IPS DF 4.7 (cell line): ENCODE data around the gene LRBA.
A peak's percentile ranks its signal among the peaks of the same experiment; 100 is the strongest.

Experiments
- DNase-seq: peaks from one replicate; pipeline ENCODE4 v3.0.0-alpha.2; 2013; ENCODE audit warnings: low spot score; ENCODE audit errors: extremely low read depth

LRBA gene

DNA sequence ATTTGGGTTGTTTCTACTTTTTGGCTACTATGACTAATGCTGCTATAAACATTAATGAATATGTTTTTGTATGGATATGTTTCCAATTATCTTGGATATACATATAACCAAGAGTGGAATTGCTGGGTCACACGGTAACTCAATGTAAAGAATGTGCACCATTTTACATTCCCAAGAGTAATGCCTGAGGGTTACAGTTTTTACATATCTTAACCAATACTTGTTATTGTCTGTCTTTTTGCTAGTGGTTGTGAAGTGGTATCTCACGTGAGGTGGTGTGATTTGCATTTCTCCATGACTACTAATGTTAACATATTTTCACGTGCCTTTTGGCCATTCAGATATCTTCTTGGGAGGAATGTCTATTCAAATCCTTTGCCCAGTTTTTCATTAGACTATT is 633.5 kb downstream of the LRBA start:
- DNase-seq = no peak

DNA sequence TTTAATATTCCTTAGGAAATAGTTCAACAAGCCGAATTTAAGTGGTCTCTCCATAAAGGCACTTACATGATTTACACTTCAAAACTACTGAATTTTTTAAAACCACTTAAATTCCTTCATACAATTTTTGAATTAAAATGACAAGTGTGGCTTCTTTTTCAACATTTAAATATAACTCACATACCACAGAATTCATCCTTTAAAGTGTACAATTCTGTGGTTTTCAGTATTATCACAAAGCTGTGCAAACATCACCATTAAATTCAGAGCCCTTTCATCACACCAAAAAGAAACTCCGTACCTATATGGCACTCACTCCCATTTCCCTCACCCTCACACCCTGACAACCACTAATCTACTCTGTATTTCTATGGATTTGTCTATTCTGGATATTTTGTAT is 634.0 kb downstream of the LRBA start:
- DNase-seq = no peak

DNA sequence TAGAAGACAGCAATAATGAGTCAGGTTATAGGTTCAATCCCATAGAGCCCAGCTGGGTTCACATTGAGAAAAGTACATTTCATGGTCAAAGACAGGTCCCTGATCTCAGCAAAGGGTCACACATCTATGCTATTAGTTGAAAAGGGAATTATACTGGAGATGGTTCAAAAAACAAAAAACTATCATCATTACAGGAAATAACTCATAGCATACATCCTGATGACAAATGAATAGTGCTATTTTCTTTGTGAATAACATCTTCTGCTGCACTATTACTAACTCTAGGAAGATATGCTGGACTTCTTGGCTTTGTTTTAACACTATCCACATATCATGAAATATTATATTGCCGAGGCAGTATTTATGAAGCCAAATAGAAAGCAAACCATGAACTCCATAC is 635.6 kb downstream of the LRBA start:
- no peak for DNase-seq

DNA sequence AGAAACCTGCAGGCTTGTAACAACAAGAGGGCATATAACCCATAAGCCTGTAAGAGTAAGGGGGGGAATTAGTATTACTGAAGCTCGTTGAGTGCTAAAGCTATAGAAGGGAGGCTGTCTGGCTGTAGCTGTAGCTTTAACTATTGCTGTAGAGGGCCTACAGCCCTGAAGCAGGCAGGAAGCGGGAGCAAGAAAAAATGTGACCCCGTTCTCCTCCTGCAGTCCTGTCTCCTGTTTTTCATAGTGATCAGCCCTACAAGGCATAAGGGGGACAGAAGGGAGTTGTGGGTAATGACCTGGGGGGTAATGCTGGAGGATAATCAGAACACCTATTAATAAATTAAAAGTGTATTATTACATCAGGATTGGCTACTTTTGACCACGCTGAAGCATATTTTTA is 640.1 kb downstream of the LRBA start:
- no peak for DNase-seq

DNA sequence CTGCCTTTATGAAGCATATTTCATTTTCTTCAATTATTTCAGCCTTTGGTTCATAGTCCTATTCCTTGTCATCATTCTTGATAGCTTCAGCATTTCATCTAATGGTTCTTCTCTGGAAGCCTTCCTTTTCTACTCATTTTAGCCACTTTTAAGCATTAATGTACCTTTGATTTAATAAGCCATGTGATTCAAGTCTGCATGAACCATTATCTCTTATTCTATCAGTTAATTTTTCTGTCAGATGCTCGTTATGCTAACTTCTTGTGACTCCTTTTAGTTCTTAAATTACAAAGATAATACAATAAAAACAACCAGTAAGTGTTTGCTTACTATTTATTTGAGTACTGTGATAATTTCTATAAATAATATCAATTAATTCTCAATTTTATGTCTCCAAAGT is 643.2 kb downstream of the LRBA start:
- no peak for DNase-seq

DNA sequence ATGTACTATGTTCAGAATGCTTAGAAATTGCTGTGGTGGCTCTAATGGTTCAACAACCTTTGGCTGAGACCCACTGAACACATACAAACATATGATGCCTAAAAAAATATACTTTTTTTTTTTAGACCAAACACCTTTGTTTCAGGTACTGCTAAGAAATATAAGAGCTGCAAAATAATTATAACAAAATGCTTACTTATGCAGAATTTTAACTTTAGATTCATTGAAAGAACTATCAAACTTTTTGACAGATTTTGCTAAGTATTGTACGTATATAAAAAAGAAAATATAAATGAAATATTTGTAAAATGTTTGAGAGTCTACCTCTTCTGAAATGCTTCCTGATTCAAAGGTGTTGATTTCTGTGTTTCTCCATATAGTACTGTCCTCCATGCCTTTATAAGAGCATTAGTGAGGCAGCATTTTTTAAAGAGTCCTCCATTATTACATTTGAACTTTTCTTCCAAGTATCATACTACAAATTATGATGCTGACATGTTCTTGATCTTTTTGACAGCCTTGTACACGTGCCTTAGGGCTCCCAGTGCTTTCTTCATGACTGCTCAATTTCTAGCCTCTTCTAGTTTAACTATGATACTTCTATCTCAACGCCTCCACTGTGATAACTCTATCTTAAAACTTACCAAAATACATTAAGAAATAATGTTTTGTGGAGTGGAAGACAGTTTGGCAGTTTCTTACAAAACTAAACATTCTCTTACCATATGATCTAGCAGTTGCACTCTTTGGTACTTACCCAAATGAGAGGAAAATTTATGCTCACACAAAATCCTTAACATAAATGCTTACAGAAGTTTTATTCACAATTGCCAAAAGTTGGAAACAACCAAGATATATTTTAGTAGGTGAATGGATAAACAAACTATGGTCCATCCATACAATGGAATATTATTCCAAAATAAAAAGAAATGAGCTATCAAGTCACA is 645.4 kb downstream of the LRBA start:
- no peak for DNase-seq

DNA sequence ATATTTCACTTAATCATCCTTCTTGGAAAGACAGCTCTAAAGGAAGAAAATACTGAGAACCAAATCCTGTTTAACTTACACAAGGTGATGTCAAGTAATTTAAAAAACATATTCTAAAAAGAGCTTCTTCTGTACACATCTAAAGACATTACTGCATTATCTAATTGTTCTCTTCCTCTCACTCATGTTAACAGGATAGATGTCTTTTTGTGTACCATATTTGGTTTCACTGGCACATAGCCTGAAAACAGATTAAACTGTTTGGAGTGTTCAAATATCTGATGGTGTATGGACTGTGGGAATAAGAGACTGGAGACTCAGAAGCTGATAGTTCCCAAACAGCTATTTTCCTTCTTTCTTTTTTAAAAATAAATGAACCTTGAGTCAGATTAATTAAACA is 646.4 kb downstream of the LRBA start:
- no peak for DNase-seq

DNA sequence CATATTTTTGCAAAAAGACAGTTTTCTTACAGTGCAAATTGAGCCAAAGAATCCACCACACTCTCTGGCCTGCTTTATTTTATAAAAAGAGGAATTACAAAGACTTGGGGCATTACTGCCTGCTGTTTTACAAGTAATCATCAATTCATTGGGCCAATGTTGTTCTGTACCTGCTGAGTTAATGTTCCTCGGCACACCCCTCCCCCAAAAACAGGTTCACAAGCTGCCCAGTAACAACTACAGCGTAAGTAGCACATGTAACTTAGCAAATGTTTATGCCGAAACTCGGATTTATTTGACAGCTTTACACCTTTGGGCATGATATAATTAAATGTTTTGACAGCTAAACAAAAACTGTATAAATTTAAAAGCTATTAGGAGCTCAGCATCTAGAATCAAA is 647.8 kb downstream of the LRBA start:
- peak; percentile 51 for DNase-seq

DNA sequence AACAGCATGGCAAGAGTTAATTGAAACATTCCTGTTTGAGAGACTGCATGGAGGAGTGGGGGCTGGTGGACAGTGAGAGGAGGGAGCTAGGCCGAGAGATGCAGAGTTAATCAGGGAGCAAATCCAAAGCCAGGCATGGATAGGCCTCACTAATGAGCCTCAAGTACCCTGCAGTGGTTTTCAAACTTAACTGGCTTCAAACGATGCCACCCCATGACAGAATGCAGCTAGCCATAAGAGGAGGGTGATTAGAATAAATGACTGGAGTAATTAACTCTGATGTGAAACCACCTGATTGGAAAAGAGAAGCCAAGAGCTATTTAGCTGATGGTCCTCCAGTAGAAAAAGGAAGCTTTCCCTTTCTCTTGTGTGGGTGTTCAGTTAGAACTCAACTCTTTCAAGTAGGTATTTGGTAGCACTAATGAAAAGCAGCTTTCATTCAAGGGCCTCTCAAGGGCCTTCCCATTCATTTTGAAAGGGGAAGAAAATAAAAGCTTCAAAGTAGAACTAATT is 648.5 kb downstream of the LRBA start:
- no peak for DNase-seq

DNA sequence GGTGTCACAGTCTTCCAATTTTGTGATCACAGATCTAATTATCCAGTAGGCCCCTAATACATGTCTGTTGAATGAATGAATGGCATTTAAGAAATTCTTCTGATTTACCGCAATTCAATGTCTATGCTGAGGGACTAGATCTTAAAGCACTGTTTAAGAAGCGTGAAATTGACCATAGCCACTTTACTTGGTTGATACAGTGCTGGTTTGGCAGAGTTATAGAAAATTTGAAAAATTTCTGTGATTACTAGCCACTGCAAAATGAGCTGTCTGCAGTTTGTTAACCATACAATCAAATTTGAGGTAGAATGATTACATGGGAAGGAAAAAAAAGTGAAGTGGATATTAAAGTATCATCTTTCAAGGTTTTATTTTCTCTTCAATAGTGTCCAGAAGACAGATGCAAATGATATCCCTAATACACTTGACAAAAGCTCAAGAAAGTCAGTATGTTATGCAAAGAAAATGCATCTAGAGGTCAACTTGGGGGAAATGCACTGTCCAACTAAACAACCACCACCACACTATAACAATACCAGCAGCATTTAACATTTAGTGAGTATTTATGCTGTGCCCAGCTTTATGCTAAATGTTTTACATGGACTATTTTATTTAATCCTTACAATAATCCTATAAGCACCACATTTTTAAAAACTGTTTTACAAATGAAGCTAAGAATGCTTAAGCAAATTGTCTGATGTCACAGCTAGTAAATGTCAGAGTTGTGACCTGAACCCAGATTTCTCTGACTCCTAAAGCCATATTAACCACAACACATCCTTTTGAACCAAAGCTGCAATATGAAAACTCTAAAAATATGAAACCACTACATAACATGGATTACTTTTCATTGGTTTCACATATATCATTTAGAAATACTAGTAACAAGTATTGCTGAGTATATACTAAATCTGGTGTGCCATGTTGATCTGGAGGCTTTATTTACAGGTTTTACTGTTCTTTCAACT is 651.1 kb downstream of the LRBA start:
- no peak for DNase-seq

DNA sequence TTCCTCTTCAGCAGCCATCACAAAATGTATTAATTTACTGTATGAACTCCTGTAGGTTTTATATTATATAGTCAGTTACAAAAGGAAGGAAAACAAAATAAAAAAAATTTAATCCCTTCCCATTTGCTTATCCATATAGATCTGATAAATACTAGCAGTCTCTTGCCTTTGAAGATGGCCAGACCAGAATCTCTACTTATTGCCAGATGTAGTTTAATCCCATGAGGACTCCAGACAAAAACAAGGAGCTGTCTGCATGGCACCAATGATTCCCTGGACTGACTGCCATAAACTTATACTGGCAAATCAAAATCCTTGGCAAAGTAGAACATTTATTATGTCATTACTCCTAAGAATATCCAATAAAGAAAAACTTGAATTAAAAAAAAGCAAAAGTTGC is 656.4 kb downstream of the LRBA start:
- DNase-seq = no peak

DNA sequence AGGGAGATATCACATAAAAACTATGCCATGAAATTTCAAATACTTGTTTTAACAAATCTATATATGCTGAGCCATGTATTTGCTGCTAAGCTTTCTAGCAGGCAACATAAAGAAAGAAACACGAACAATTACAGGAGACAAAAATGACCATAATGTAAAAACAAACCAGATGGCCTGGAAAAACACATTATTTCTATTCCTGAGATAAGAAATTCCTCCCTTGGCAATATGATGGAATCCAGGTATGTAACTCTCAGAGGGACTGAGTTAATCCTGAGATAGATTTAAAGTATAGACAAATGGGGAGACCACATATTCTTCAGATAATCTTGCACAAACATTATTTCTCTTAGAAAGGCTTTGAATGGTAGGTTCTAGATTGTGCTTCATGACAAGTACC is 657.3 kb downstream of the LRBA start:
- DNase-seq = no peak

DNA sequence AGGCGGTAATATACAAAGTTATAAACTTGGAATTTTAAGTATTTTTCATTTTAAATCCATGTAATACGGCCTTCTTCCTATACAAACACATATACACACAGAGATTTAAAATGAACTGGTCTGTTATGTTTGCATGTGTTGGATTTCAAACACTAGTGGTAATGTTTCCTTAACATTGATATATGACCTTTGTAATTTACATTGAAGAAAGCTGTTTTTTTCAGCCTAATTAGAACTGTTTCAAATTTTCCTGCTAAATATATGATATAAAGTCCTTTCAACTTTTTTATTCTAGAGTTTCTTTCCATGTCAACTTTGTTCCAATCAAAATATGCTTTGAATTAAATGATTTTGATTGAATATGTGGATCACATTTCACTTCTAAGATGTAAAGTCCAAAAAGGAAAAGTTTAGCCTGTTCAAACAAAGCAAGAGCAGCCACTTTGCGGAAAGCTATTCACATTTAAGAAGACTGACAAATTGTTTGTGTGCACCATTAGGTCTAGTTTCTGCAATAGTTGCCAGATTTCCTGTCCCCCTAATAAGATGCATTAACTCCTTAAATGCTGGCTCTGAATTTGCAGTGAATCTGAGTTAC is 659.1 kb downstream of the LRBA start:
- no peak for DNase-seq

DNA sequence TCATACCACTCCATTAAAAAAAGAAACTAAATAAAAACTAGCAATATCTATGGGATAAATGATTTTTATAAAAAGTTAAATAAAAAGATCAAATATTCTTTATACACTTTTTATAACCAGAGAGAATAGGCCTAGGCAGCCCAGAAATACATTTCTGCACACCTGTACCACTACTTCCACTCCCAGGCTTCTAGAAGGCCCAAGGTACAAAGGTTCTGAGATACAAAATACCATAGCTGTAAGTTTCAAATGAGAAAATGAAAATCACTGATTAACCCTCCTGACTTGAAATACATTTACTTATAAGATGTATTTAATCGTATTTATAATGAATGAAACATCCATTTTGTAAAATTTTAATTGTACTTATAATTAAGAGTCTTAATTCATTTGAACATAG is 659.7 kb downstream of the LRBA start:
- DNase-seq = no peak

DNA sequence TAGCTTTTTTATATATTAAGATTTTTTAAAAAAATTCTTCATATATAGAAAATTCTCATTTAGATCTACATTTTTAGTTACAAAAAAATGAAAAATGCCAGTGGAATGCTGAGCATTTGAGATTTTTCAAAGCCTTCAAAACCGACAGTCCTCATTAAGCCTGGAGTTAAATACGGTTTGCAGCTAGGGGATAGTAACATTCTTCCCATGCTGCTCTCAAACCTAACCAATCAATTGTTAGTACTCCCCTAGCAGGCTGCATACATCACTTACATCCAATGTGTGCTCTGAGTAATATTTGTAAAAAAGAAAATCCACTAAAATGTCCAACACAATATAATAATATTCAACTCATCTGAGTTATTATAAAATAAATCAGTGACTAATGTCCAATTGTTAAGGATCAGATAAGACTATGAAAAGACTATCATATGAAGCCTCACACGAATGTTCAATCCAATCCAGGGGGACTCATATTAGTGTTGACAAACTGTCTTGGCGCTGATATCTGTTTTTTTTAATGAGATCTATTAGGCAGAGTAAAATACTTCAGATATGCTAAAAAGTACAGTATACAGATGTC is 660.8 kb downstream of the LRBA start:
- no peak for DNase-seq

DNA sequence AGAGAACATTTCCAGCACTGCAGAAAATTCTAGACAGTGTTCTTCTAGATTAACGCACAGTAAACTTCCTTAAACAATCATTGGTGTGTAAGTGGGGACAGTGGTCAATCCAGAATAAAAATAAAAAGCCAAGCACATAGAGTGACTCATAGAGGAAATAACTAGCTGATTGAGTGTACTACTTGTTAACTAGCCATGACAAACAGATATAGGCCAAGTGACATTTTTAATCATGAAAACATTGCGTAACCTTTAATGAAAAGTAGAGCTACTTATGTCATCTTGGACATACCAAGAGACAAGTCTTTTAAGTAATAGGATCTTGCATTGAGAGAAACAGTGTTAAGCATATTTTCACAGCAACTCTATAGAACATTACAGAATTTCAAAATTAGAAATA is 667.0 kb downstream of the LRBA start:
- DNase-seq = no peak

DNA sequence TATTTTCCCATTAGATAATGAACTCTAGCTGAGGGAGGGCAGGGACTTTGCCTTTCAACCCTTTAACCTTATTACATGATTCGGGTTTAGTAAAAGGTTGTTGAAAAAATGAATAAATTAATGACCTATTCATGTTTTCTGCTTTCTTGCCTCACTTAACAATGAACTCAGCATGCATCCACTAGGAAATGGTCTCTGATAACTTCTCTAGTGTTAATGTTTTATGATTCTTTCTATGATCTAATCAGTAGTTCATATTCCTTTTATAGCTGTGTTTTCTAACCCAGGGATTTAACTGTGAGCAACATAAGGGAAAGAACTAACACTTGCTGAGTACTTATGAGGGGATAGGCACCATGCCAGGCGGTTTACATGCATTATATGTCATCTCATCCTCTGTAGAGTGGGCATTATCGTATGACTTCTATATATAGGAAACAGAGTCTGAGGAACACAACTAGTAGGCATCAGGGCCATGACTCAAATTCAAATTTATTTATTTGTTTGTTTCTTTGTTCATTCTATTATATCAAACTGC is 669.8 kb downstream of the LRBA start:
- DNase-seq = no peak

DNA sequence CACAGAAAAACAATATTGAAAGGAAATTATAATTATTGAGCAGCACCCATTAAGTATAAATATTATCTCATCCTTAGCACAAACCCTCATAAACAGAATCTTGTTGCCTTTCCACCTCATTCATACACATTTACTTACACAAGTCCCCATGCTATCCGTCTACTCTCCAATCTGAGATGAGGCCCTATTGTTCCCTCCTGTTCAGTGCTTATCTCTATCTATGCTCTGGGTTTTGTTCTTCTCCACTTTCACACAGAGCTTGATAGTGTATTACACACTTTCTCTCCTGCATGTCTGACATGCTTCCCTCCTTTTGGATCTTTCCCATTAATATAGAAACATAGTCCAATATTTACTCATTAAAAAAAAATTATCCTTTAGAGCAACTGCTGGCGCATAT is 671.3 kb downstream of the LRBA start:
- no peak for DNase-seq

DNA sequence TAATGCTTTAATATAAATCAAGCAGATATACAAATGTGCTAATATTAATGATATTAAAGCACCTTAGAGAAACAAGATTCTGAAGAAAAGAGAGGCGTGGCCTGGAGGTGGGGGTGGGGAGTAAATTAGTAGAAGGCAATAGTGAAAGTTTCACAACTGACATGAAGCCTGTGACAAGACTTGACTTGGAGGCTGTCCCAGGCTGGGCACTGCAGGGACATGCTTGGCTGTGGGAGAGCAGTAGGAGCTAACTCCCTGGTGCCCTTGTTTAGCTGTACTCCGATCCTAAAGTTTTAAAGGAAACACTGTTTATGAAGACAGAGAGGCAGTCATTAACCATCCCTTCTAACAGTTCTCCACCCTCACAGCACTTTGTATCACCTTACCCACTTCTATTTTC is 672.1 kb downstream of the LRBA start:
- DNase-seq = no peak

DNA sequence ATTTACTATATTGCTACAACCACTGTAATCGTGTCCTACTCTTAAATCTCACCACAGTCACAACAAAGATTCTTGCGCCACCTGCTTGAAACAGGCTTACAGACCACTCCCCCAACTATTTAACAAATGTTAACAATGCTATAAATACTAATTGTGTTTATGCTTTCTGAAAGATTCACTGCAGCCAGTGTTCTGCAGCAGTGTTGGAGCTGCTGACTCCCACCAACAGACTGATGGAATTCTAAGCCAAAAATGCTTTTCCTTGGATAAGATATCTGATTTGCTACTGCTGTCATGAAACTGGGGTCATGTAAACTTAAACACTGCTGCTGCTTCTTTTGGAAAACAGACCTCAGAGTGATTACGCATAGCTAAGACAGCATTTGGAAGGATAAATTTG is 677.4 kb downstream of the LRBA start:
- no peak for DNase-seq
